Adrenal gland (tissue), 12 donors: ENCODE results near the gene GMEB2. TPM values are rescaled to one million over a fixed set of nuclear protein-coding genes. Genes with fewer than 3 reads are reported as not detected.
"Not testable (repeated sequence)": the region's sequence is repeated elsewhere in the genome, so short reads cannot be mapped to it uniquely, and the experiment has no call there.

ENCODE experiments used
- DNase-seq, 7 donors: peaks; one replicate each; pipeline ENCODE4 v3.0.0-alpha.2; 2019 to 2020
- H3K27ac ChIP-seq, 5 donors: fragments of 200-600 bp; sonication (generic) in 4 of 5; 1 replicate in 3 of 5; 2 replicates in 2 of 5; pipeline versions ENCODE4 v1.5.1 to v1.8.0; 2016 to 2020; ENCODE audit warnings: mild to moderate bottlenecking in 1 of 5
- H3K27me3 ChIP-seq: fragments of 200-600 bp; 2 replicates; pipeline ENCODE4 v1.8.0; 2021
- H3K36me3 ChIP-seq, 2 donors: fragments of 200-600 bp; replicated peaks in 1 of 2; 1 replicate in 1 of 2; 2 replicates in 1 of 2; pipeline versions ENCODE4 v1.5.1 to v1.8.0; 2018 to 2022
- H3K4me1 ChIP-seq, 2 donors: fragments of 200-600 bp; replicated peaks in 1 of 2; 1 replicate in 1 of 2; 2 replicates in 1 of 2; pipeline versions ENCODE4 v1.5.1 to v1.8.0; 2018 to 2021
- H3K4me3 ChIP-seq, 4 donors: fragments of 200-600 bp; sonication (generic) in 3 of 4; one replicate each; pipeline ENCODE4 v1.5.1; 2016 to 2018
- H3K9me3 ChIP-seq, 3 donors: fragments of 200-600 bp; sonication (generic) in 1 of 3; replicated peaks in 1 of 3; 1 replicate in 2 of 3; 2 replicates in 1 of 3; pipeline versions ENCODE4 v1.5.1 to v1.8.0; 2016 to 2021
- POLR2A ChIP-seq, 2 donors: fragments of 450-650 bp; IDR thresholded peaks; one replicate each; pipeline ENCODE4 v1.6.1; 2017; ENCODE audit warnings: antibody characterized with exemption in 2 of 2, mild to moderate bottlenecking in 2 of 2, moderate library complexity in 1 of 2
- WGBS, 4 donors: extraction: QIAGEN DNeasy Blood & Tissue Kit in 2 of 4; methylation state at CpG; one replicate each; pipeline versions ENCODE4 v1.1.5 to v1.1.7; 2013 to 2017; 5-methylcytosine and 5-hydroxymethylcytosine counted together
- intact Hi-C, 2 donors: fragments of 100-400 bp; cut with DNase I; formaldehyde crosslinking; loops; one replicate each; pipeline versions ENCODE4 v1.14.1 to v1.15.0; 2022 to 2023
- polyA plus RNA-seq, 3 donors: library from polyadenylated mRNA; stranded (reverse); fragments of 200-250 nt in 2 of 3; fragments of 350-450 nt in 1 of 3; fragmentation: Illumina TruSeq in 1 of 3; extraction: RNeasy Lipid Tissue Mini Kit (QIAGEN cat#74804) in 1 of 3; gene quantifications; one replicate each; pipeline ENCODE4 v1.2.3, GENCODE V29; 2013 to 2014
- total RNA-seq, 9 donors: library from RNA; depleted of rRNA in 4 of 9; stranded (reverse); fragments of >200 nt in 4 of 9; fragments of 120-200 nt in 1 of 9; fragmentation: NEBNext Ultra II Directional in 1 of 9; extraction: Animal tissue kit (Norgen Biotek cat#: 25700) in 1 of 9; gene quantifications; one replicate each; pipeline versions ENCODE4 v1.1.0 to v1.2.4, GENCODE V29; 2013 to 2023
- TF ChIP-seq, protein P1 (sequence below), 6 experiments: fragments of 450-650 bp in 4 of 6; fragments of 200-600 bp in 2 of 6; sonication (generic) in 1 of 6; IDR thresholded peaks; 1 replicate in 5 of 6; 2 replicates in 1 of 6; pipeline versions ENCODE4 v1.5.1 to v1.8.0; 2016 to 2021; ENCODE audit warnings: antibody characterized with exemption in 6 of 6, mild to moderate bottlenecking in 2 of 6, moderate library complexity in 1 of 6
- donor health status: healthy with polysubstance abuse.
- donor health status: Bipolar disorder and iron deficiency.
- donor health status: DM: yes; HTN: yes; CAD: no.
- donor health status: DM: no; HTN: no; CAD: no.
- donor health status: DM: no; HTN: no; CAD: no.
- donor health status: DM: yes; HTN: yes; CAD: no.

The GMEB2 gene
- total and polyA plus RNA-seq, 12 donors: 4.2 to 18.2 (median 12.5) TPM

DNA sequence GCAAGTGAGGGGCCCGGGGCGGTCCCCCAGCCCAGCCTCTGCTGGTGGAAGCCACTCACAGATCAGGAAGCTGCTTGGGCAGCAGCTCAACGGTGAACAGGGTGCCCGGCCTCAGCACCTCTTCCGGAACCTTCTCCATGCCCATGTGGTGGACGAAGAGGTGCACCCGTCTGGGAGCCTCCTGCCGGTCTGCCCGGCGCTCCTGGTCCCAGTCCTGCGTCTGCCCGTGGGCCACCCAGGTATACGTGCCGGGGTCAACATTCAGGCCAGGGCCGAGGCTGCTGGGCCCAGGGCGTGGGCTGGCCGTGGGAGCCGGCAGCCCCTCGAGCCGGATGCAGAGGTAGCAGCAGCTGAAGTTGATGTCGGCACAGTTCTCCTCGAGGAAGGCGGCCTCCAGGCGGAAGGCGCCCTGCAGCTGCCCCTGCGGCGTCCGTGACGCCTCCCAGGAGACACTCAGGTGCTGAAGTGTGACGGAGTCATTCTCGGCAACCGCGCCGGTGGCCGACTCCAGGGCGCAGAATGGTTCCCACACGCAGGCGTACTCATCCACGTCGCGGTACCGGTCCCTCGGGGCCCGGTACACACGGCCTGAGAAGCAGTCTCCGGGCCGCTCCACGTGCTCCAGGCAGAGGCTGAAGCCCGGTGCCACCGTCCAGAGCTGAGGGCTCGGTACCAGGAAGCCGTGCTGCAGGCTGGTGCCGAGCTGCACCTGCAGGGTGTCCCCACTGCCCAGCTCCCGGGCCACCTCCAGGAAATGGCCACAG, 64.3 kb downstream of the GMEB2 start:
- H3K4me1 ChIP-seq: no peaks in the 10 kb centered on the region
- H3K27ac ChIP-seq: no peak overlapping the region
- no peaks in the 10 kb centered on the region for H3K27me3 ChIP-seq
- H3K36me3 ChIP-seq: peaks cover 0 to 42% of the 10 kb centered on the region in 2 donors
- TF ChIP-seq POLR2A (IDR thresholded peaks at IDR 0.05): no peak
- TF ChIP-seq, protein P1, sequence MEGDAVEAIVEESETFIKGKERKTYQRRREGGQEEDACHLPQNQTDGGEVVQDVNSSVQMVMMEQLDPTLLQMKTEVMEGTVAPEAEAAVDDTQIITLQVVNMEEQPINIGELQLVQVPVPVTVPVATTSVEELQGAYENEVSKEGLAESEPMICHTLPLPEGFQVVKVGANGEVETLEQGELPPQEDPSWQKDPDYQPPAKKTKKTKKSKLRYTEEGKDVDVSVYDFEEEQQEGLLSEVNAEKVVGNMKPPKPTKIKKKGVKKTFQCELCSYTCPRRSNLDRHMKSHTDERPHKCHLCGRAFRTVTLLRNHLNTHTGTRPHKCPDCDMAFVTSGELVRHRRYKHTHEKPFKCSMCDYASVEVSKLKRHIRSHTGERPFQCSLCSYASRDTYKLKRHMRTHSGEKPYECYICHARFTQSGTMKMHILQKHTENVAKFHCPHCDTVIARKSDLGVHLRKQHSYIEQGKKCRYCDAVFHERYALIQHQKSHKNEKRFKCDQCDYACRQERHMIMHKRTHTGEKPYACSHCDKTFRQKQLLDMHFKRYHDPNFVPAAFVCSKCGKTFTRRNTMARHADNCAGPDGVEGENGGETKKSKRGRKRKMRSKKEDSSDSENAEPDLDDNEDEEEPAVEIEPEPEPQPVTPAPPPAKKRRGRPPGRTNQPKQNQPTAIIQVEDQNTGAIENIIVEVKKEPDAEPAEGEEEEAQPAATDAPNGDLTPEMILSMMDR (IDR thresholded peaks at IDR 0.05): no peak
- H3K9me3 ChIP-seq: no peaks in the 10 kb centered on the region
- no peak overlapping the region for H3K4me3 ChIP-seq
- intact Hi-C loops: no loop called here
- WGBS, 4 donors: 93 to 98% (median 96%) methylated on average over 28 to 54 of the region's 54 CpGs
- DNase-seq: no peak

DNA sequence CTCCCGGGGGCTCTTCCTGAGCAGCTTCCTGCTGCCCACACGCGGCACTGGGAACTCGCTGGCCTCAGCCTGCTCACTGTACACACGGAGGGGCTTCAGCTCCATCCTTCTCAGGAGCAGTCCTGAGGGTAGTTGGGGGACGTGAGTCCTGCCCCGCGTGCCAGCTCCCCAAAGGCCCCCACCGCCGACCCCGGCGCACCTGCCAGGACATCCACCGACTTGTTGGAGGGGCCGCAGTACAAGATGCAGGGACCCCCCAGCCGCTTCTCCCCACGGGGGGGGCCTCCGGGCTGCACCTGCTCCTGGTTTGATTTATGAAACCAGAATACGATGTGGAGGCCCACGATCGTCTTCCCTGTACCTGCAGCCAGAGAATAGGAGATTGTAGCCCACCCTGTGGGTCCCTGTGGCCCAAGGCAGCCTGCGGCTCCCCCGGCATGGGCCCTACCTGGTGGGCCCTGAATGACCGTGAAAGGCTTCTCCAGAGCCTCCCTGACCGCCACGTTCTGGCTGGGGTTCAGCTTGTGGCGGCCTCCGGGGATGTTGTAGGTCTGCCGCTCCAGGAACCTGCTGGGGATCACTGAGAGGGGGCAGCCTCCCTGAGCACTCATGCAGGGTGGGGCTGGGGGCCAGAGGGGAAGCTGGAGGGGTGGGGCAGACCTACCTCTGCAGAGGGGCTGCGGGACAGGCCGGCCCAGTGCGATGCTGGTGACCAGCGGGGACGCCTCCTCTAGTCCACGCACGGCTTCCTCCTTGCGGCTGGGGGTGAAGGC, 65.1 kb downstream of the GMEB2 start:
- no peaks in the 10 kb centered on the region for H3K9me3 ChIP-seq
- DNase-seq: no peak
- no peak overlapping the region for H3K4me3 ChIP-seq
- H3K36me3 ChIP-seq: peaks cover 0 to 42% of the 10 kb centered on the region in 2 donors
- H3K4me1 ChIP-seq: no peaks in the 10 kb centered on the region
- TF ChIP-seq, protein P1 (IDR thresholded peaks at IDR 0.05): no peak
- TF ChIP-seq POLR2A (IDR thresholded peaks at IDR 0.05): no peak
- intact Hi-C loops: no loop called here
- no peak overlapping the region for H3K27ac ChIP-seq
- no peaks in the 10 kb centered on the region for H3K27me3 ChIP-seq
- 86 to 95% (median 88%) methylated on average over 7 to 36 of the region's 36 CpGs for WGBS, 4 donors

DNA sequence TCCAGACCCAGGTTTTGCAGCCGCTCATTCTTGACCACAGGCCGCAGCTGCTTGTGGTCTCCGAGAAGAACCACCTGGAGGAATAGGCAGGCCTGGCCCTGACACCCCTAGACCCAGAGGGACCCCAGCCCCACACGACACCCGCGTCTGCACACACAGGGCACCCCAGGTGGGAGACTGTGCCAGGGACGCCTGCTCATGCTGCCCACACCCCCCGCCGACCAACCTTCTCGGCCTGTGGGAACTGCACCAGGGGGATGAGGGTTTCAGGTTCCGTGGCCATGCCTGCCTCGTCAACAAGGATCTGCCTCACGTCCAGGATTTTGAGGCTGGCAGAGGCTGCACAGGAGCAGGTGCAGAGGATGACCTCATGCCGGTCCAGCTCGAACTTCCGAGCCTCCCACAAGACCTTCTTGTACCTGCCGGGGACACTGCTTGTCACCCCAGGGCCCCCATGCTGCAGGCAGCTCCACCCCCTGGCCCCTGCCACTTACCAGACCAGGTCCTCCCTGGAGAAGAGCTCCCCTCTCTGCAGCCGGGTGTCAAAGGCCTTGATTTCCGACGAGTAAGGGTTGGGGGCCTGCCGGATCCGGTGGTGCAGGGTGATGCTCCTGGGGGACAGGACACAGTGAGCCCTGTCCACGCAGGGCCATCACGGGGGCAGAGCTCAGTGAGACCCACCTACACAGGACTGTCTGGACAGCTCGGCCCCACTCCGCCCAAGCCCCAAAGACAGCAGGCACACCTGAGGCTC, 65.9 kb downstream of the GMEB2 start:
- H3K36me3 ChIP-seq: peaks cover 0 to 42% of the 10 kb centered on the region in 2 donors
- H3K4me1 ChIP-seq: no peaks in the 10 kb centered on the region
- H3K27ac ChIP-seq: no peak overlapping the region
- no peak for DNase-seq
- H3K27me3 ChIP-seq: no peaks in the 10 kb centered on the region
- no peak overlapping the region for H3K4me3 ChIP-seq
- TF ChIP-seq, protein P1 (IDR thresholded peaks at IDR 0.05): no peak
- no peak for TF ChIP-seq POLR2A (IDR thresholded peaks at IDR 0.05)
- no peaks in the 10 kb centered on the region for H3K9me3 ChIP-seq
- intact Hi-C loops: no loop called here
- WGBS, 4 donors: 92 to 95% (median 93%) methylated on average over 6 to 26 of the region's 26 CpGs

DNA sequence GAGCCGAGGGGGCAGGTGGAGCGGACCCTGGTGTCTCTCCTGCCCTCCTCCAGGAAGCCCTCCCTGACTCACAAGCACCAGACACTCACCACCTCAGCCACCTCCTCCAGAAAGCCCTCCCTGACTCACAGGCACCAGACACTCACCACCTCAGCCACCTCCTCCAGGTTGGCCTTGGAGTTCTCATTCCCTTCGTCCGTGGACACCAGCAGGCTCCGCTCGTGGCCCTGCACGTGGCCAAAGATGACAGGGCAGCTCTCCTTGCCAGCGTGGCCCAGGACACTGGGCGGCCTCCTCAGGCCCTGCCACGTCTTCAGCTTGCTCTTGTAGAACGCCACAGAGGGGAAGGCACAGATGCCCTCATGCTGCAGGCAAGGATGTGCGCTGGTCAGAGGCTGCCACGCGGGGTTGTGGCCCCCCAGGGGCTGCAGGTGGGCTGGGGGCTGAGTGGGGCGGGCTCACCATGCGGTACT, 66.5 kb downstream of the GMEB2 start:
- Histone ChIP-seq H3K27me3 (no peaks in the 10 kb centered on the region), H3K9me3 (no peaks in the 10 kb centered on the region), H3K4me3 (no peak overlapping the region), H3K36me3 (peaks cover 0 to 42% of the 10 kb centered on the region in 2 donors), H3K27ac (no peak overlapping the region), H3K4me1 (no peaks in the 10 kb centered on the region)
- 83 to 95% (median 91%) methylated on average over 6 to 16 of the region's 16 CpGs for WGBS, 4 donors
- TF ChIP-seq, protein P1 (IDR thresholded peaks at IDR 0.05): no peak
- TF ChIP-seq POLR2A (IDR thresholded peaks at IDR 0.05): no peak
- DNase-seq: no peak
- intact Hi-C loops: no loop called here

DNA sequence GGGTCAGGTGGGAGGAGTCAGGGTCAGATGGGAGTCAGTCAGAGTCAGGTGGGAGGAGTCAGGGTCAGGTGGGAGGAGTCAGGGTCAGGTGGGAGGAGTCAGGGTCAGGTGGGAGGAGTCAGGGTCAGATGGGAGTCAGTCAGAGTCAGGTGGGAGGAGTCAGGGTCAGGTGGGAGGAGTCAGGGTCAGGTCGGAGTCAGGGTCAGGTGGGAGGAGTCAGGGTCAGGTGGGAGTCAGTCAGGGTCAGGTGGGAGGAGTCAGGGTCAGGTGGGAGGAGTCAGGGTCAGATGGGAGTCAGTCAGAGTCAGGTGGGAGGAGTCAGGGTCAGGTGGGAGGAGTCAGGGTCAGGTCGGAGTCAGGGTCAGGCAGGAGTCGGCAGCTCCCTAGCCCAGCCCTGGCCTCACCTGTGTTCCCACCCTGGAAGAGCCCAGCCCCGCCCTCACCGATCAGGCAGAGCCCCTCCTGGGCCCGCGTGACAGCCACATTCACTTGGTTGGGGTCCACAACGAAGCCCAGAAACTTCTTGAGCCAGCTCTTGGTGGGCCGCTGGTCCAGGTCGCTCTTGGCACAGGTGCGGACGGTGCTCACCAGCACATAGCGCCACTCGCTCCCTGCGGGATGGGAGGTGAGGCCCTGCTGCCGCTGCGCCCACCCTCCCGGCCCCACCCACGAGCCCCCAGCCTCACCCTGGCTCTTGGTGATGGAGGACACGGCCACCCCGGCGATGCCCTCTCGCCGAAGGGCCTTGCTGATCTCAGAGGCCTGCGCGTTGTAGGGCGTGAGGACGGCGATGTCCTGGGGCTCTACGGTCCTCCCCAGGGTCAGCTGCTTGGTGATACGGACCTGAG, 67.2 kb downstream of the GMEB2 start:
- intact Hi-C loops, H3K4me1 ChIP-seq, H3K9me3 ChIP-seq, H3K4me3 ChIP-seq, H3K27me3 ChIP-seq, H3K27ac ChIP-seq, DNase-seq: not testable (repeated sequence)
- WGBS, 4 donors: 91 to 98% (median 95%) methylated on average over 7 to 30 of the region's 31 CpGs
- peaks cover 0 to 35% of the 10 kb centered on the region in 2 donors for H3K36me3 ChIP-seq
